Duodenal mucosa (tissue), 2 donors: ENCODE results near the gene SLCO2B1.

Experiments used
- H3K27ac ChIP-seq: one replicate; pipeline ENCODE4 v1.7.0; 2013; ENCODE audit warnings: low read depth, low read length
- H3K27me3 ChIP-seq, 2 donors: one replicate each; pipeline ENCODE4 v1.7.0; 2013; ENCODE audit warnings: low read length in 2 of 2, control low read depth in 1 of 2; ENCODE audit not compliant: insufficient read depth in 2 of 2, control insufficient read depth in 1 of 2
- H3K36me3 ChIP-seq, 2 donors: one replicate each; pipeline ENCODE4 v1.7.0; 2013; ENCODE audit warnings: low read length in 2 of 2, control low read depth in 1 of 2; ENCODE audit not compliant: insufficient read depth in 2 of 2, control insufficient read depth in 1 of 2
- H3K4me1 ChIP-seq, 2 donors: one replicate each; pipeline ENCODE4 v1.7.0; 2013; ENCODE audit warnings: low read length in 2 of 2, control low read depth in 1 of 2; ENCODE audit not compliant: insufficient read depth in 2 of 2, control insufficient read depth in 1 of 2
- H3K4me3 ChIP-seq, 2 donors: one replicate each; pipeline ENCODE4 v1.7.0; 2013; ENCODE audit warnings: low read length in 2 of 2, low read depth in 1 of 2
- H3K9ac ChIP-seq, 2 donors: one replicate each; pipeline ENCODE4 v1.7.0; 2013; ENCODE audit warnings: low read length in 2 of 2, low read depth in 1 of 2
- H3K9me3 ChIP-seq, 2 donors: one replicate each; pipeline ENCODE4 v1.7.0; 2013; ENCODE audit warnings: low read length in 2 of 2, control low read depth in 1 of 2; ENCODE audit not compliant: control insufficient read depth in 1 of 2

Gene SLCO2B1

DNA sequence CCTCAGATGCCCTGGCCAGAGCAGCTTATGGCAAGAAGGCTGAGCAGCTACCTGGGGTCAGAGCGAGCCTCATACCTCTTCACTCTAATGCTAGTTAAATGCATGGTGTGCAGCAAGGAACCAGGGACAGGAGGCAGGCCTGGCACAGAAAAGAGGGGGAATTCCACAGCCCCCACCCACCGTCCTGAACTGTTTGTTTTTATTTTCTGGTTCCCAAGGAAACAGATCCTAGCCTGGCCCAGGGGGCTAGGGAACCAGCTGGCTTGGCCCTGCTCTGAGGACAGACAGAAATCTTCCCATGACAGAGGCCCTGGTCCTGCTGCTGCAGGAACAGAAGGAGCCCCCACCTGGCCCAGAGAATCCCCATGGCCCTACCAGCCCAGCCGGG is 40.4 kb downstream of the SLCO2B1 start:
- peaks cover 3 to 4% of the 10 kb centered on the region in 2 donors for H3K4me1 ChIP-seq
- H3K9ac ChIP-seq, result no peak overlapping the region
- peaks cover 22 to 85% of the 10 kb centered on the region in 2 donors for H3K36me3 ChIP-seq
- no peaks in the 10 kb centered on the region for H3K27me3 ChIP-seq
- no peak overlapping the region for H3K4me3 ChIP-seq
- no peaks in the 10 kb centered on the region for H3K9me3 ChIP-seq
- H3K27ac ChIP-seq, result no peak overlapping the region

GRCh38 chr11:75193271-75193670 is 42.4 kb downstream of the SLCO2B1 start:
- H3K27me3 ChIP-seq, result no peaks in the 10 kb centered on the region
- H3K9me3 ChIP-seq, result no peaks in the 10 kb centered on the region
- H3K27ac ChIP-seq, result no peak overlapping the region
- H3K4me3 ChIP-seq, result no peak overlapping the region
- peaks cover 14 to 83% of the 10 kb centered on the region in 2 donors for H3K36me3 ChIP-seq
- H3K4me1 ChIP-seq, result peaks cover 3 to 4% of the 10 kb centered on the region in 2 donors
- H3K9ac ChIP-seq, result no peak overlapping the region

DNA sequence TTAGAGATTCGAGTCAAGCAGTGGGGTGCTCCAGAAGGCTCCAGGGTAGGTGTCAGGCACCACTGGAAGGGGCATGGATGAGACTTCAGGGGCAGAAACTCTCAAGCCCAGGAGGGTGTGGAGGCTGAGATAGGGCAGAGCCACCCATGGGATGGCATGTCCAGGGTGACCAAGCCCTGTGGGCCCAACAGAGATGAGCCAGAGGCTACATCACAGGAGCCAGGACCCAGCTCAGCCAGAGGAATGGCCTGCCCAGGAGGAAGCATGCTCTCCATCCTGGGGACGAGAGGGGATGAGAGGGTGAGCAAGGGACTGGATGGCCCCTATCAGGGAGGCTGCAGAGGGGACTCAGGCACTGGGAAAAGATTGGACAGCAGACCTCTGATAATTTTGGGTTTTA is 42.8 kb downstream of the SLCO2B1 start:
- H3K36me3 ChIP-seq, result peaks cover 18 to 83% of the 10 kb centered on the region in 2 donors
- no peak overlapping the region for H3K9ac ChIP-seq
- H3K4me3 ChIP-seq, result no peak overlapping the region
- H3K4me1 ChIP-seq, result peaks cover 3 to 4% of the 10 kb centered on the region in 2 donors
- H3K9me3 ChIP-seq, result no peaks in the 10 kb centered on the region
- no peak overlapping the region for H3K27ac ChIP-seq
- no peaks in the 10 kb centered on the region for H3K27me3 ChIP-seq

GRCh38 chr11:75194147-75194546 is 43.2 kb downstream of the SLCO2B1 start:
- Histone ChIP-seq H3K36me3 (peaks cover 20 to 84% of the 10 kb centered on the region in 2 donors), H3K4me3 (no peak overlapping the region), H3K27ac (no peak overlapping the region), H3K9me3 (no peaks in the 10 kb centered on the region), H3K9ac (no peak overlapping the region), H3K4me1 (peaks cover 3 to 4% of the 10 kb centered on the region in 2 donors), H3K27me3 (no peaks in the 10 kb centered on the region)

GRCh38 chr11:75195167-75195962 is 44.5 kb downstream of the SLCO2B1 start:
- H3K27ac ChIP-seq, result no peak overlapping the region
- no peaks in the 10 kb centered on the region for H3K9me3 ChIP-seq
- no peak overlapping the region for H3K4me3 ChIP-seq
- H3K27me3 ChIP-seq, result no peaks in the 10 kb centered on the region
- H3K4me1 ChIP-seq, result peaks cover 3 to 4% of the 10 kb centered on the region in 2 donors
- H3K36me3 ChIP-seq, result peaks cover 26 to 84% of the 10 kb centered on the region in 2 donors
- no peak overlapping the region for H3K9ac ChIP-seq

- H3K36me3 ChIP-seq, result peaks cover 22 to 82% of the 10 kb centered on the region in 2 donors
- H3K27me3 ChIP-seq, result no peaks in the 10 kb centered on the region
- no peak overlapping the region for H3K9ac ChIP-seq
- H3K4me1 ChIP-seq, result peaks cover 3 to 4% of the 10 kb centered on the region in 2 donors
- no peak overlapping the region for H3K27ac ChIP-seq
- no peak overlapping the region for H3K4me3 ChIP-seq
- no peaks in the 10 kb centered on the region for H3K9me3 ChIP-seq
These were observed 45.5 kb downstream of the SLCO2B1 start for GRCh38 chr11:75196426-75196825.

DNA sequence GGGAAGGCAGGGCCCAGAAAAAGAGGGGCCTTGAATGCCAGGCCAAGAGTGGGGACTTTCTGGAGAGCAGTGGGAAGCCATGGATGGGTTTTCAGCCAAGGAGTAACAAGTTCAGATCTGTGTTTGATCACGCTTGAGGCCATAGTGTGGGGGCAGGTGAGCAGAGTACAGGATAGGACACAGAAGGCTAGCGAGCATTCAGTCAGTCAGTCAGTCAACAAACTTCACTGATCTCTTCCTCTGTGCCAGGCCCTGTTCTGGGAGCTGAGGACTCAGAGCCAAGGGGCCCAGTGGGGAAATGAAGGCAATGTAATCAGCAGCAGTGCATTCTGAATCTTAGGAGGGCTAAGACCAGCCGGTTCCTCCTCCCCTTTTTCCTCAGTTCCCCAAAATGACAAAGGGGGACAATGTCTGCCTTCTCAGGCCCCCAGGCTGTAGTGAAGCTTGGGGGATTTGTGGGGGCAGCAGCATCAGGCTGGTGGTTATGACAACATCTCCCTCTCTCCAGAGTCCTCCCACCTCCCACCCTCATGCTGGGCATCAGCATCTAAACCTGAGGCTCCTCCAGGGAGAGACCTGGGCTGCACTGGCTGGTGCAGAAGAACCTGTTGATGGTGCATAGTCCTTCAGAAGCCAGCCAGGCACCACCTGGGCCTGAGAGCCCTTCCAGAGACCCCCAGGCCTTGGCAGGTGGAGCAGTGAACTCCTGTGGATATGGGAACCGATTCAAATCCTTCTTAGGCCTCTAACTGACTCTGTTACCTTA is 46.8 kb downstream of the SLCO2B1 start:
- Histone ChIP-seq H3K9ac (no peak overlapping the region), H3K9me3 (no peaks in the 10 kb centered on the region), H3K27ac (no peak overlapping the region), H3K36me3 (peaks cover 25 to 76% of the 10 kb centered on the region in 2 donors), H3K4me3 (no peak overlapping the region), H3K27me3 (no peaks in the 10 kb centered on the region), H3K4me1 (peaks cover 0 to 4% of the 10 kb centered on the region in 2 donors)

GRCh38 chr11:75198278-75198973 is 47.5 kb downstream of the SLCO2B1 start:
- Histone ChIP-seq H3K36me3 (peaks cover 30 to 78% of the 10 kb centered on the region in 2 donors), H3K27ac (no peak overlapping the region), H3K9ac (no peak overlapping the region), H3K4me1 (peaks cover 0 to 2% of the 10 kb centered on the region in 2 donors), H3K9me3 (no peaks in the 10 kb centered on the region), H3K27me3 (no peaks in the 10 kb centered on the region), H3K4me3 (no peak overlapping the region)

DNA sequence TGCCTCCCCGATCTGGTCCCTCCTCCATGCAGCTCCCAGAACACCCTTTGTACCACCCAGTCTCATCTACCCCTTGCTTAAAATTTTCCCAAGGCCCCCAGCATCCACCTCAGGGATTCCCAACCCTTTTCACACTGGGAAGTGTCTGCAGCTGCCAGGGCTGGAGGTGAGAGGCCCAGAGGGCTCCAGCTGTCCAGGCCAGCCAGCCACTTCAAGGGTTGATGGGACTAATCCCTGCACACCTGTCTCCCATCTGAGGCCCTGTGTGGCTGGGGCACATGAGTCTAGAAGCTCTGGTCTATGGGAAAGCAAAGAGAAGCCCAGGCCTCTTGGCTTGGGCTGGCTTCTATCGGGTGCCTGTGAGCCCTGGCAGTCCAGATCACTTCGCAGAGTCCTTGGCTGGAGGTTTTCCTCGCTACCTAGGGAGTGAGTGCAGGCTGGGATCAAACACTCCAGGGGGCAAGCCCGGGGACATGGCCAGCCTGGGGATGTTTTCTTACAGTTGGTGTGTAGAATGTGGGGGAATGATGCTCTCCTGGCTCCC is 48.6 kb downstream of the SLCO2B1 start:
- no peaks in the 10 kb centered on the region for H3K4me1 ChIP-seq
- H3K4me3 ChIP-seq, result no peak overlapping the region
- peaks cover 30 to 72% of the 10 kb centered on the region in 2 donors for H3K36me3 ChIP-seq
- no peak overlapping the region for H3K9ac ChIP-seq
- H3K9me3 ChIP-seq, result no peaks in the 10 kb centered on the region
- H3K27ac ChIP-seq, result no peak overlapping the region
- no peaks in the 10 kb centered on the region for H3K27me3 ChIP-seq
